IPS-18a (cell line): ENCODE results near the gene MINPP1.

Source experiments
- H3K27ac ChIP-seq: one replicate; pipeline ENCODE4 v1.5.1; 2013; ENCODE audit warnings: low read length
- H3K27me3 ChIP-seq: one replicate; pipeline ENCODE4 v1.6.1; 2013; ENCODE audit warnings: mild to moderate bottlenecking, low read length; ENCODE audit not compliant: control insufficient read depth, insufficient read depth
- H3K36me3 ChIP-seq: one replicate; pipeline ENCODE4 v1.6.1; 2013; ENCODE audit warnings: low read depth, low read length; ENCODE audit not compliant: control insufficient read depth
- H3K4me1 ChIP-seq: one replicate; pipeline ENCODE4 v1.6.1; 2013; ENCODE audit warnings: low read depth, low read length; ENCODE audit not compliant: control insufficient read depth
- H3K4me3 ChIP-seq: one replicate; pipeline ENCODE4 v1.5.1; 2013; ENCODE audit warnings: low read length
- H3K9ac ChIP-seq: one replicate; pipeline ENCODE4 v1.6.1; 2013; ENCODE audit warnings: mild to moderate bottlenecking, low read length, moderate library complexity
- H3K9me3 ChIP-seq: one replicate; pipeline ENCODE4 v1.6.1; 2013; ENCODE audit warnings: low read depth, low read length; ENCODE audit not compliant: control insufficient read depth

MINPP1 gene

DNA sequence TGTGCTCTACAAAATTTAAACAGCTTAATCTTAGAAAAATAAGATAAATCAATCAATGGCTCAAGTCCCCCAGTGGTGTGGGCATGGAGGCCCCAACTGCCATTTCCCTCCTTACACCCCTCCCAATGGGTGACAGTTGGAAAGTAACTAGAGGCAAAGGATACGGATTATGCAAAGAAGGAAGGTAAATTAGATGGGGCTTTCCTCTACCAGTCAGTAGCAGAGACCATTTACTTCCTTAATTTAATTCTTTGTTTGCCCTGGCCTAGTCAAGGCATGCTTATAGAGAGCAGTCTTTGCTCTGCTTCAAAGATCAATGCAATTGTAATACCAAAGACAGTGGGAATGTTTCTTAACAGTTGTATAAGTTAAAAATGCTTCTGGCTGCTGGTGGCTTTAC lies 91.7 kb downstream of the MINPP1 start:
- Histone ChIP-seq H3K27me3 (no peaks in the 10 kb centered on the region), H3K27ac (no peak overlapping the region), H3K36me3 (no peaks in the 10 kb centered on the region), H3K9ac (no peak overlapping the region), H3K4me3 (no peak overlapping the region), H3K4me1 (no peaks in the 10 kb centered on the region), H3K9me3 (no peaks in the 10 kb centered on the region)

DNA sequence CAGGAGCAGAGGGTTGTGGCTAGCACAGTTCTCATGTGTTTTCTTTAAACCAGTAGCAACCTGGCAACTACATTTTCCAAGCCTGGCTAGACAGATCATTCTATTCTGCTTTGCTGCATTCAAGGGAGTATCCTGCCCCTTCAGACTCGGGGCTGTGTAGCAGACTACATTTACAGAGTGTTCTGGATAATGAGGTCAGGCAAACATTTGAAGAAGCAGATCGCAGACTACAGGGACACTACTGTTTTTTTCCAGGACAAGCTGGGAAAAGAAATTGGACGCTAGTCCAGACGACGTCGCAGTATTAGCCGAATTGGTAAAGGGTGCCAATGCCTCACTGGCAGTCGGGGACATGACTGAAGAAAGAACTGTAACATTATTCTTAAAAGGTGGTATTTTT lies 94.0 kb downstream of the MINPP1 start:
- no peaks in the 10 kb centered on the region for H3K36me3 ChIP-seq
- no peak overlapping the region for H3K4me3 ChIP-seq
- H3K27me3 ChIP-seq: no peaks in the 10 kb centered on the region
- no peaks in the 10 kb centered on the region for H3K4me1 ChIP-seq
- no peak overlapping the region for H3K27ac ChIP-seq
- no peak overlapping the region for H3K9ac ChIP-seq
- H3K9me3 ChIP-seq: no peaks in the 10 kb centered on the region

DNA sequence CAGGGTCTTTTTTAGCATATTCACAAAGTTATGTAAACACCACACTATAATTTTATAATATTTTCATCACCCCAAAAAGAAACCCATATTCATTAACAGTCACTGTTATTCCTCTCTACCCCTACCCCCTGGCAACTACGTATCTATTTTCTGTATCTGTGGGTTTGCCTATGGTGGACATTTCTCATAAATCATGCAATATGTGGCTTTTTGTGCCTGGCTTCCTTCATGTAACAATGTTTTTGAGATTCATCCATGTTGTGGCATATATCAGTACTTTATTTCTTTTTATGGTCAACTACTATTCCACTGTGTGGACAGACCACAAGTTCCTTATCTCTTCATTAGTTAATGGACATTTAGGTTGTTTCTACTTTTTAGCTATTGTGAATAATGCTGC lies 95.9 kb downstream of the MINPP1 start:
- Histone ChIP-seq H3K9me3 (no peaks in the 10 kb centered on the region), H3K27ac (no peak overlapping the region), H3K36me3 (no peaks in the 10 kb centered on the region), H3K27me3 (no peaks in the 10 kb centered on the region), H3K4me3 (no peak overlapping the region), H3K9ac (no peak overlapping the region), H3K4me1 (peaks cover 3% of the 10 kb centered on the region)
